Measurements from ENCODE around the gene ARHGAP31.
"Not testable (repeated sequence)": the region's sequence is repeated elsewhere in the genome, so short reads cannot be mapped to it uniquely, and the experiment has no call there.

ARHGAP31 gene

GRCh38 chr3:119294696-119295671 lies 801 bp downstream of the ARHGAP31 start:
- DNase-seq (ENCODE audit: low read depth in 2 of 2): peak; percentile 22 to 23

GRCh38 chr3:119295816-119296726 lies 1.9 kb downstream of the ARHGAP31 start:
- DNase-seq (ENCODE audit: low read depth in 2 of 2): no peak

- no peak for DNase-seq (ENCODE audit: low read depth in 2 of 2)
These were observed 2.5 kb downstream of the ARHGAP31 start for GRCh38 chr3:119296727-119297122.

- DNase-seq (ENCODE audit: low read depth in 2 of 2): no peak
These were observed 3.0 kb downstream of the ARHGAP31 start for GRCh38 chr3:119297169-119297568.

GRCh38 chr3:119298565-119298941 lies 4.4 kb downstream of the ARHGAP31 start:
- DNase-seq (ENCODE audit: low read depth in 2 of 2): no peak

- no peak for DNase-seq (ENCODE audit: low read depth in 2 of 2)
These were observed 6.8 kb downstream of the ARHGAP31 start for GRCh38 chr3:119300991-119301391.

GRCh38 chr3:119301662-119302061 lies 7.5 kb downstream of the ARHGAP31 start:
- DNase-seq (ENCODE audit: low read depth in 2 of 2): no peak

- DNase-seq (ENCODE audit: low read depth in 2 of 2): no peak
These were observed 8.7 kb downstream of the ARHGAP31 start for GRCh38 chr3:119302697-119303551.

- DNase-seq (ENCODE audit: low read depth in 2 of 2): no peak
These were observed 10.1 kb downstream of the ARHGAP31 start for GRCh38 chr3:119304201-119304713.

- no peak for DNase-seq (ENCODE audit: low read depth in 2 of 2)
These were observed 11.1 kb downstream of the ARHGAP31 start for GRCh38 chr3:119305286-119305685.

GRCh38 chr3:119306378-119306777 lies 12.2 kb downstream of the ARHGAP31 start:
- DNase-seq (ENCODE audit: low read depth in 2 of 2): not testable (repeated sequence)

GRCh38 chr3:119308355-119308754 lies 14.2 kb downstream of the ARHGAP31 start:
- no peak for DNase-seq (ENCODE audit: low read depth in 2 of 2)

- DNase-seq (ENCODE audit: low read depth in 2 of 2): no peak
These were observed 15.4 kb downstream of the ARHGAP31 start for GRCh38 chr3:119309591-119309990.

- DNase-seq (ENCODE audit: low read depth in 2 of 2): no peak
These were observed 15.9 kb downstream of the ARHGAP31 start for GRCh38 chr3:119310071-119310470.

- DNase-seq (ENCODE audit: low read depth in 2 of 2): no peak
These were observed 17.1 kb downstream of the ARHGAP31 start for GRCh38 chr3:119311081-119311925.

- no peak for DNase-seq (ENCODE audit: low read depth in 2 of 2)
These were observed 19.3 kb downstream of the ARHGAP31 start for GRCh38 chr3:119313461-119313860.

- DNase-seq (ENCODE audit: low read depth in 2 of 2): no peak
These were observed 20.6 kb downstream of the ARHGAP31 start for GRCh38 chr3:119314821-119315220.

GRCh38 chr3:119315600-119316312 lies 21.6 kb downstream of the ARHGAP31 start:
- DNase-seq (ENCODE audit: low read depth in 2 of 2): no peak

- no peak for DNase-seq (ENCODE audit: low read depth in 2 of 2)
These were observed 22.1 kb downstream of the ARHGAP31 start for GRCh38 chr3:119316313-119316670.

- DNase-seq (ENCODE audit: low read depth in 2 of 2): no peak
These were observed 24.7 kb downstream of the ARHGAP31 start for GRCh38 chr3:119318876-119319275.

All from stimulated activated CD8-positive, alpha-beta memory T cell treated with anti-CD3 and anti-CD28 coated beads, Interleukin-2, amount 100 ng/mL, for 48 hours (primary cell).